H9 (cell line): ENCODE results near the gene ADAT3. TPM values are rescaled to one million over a fixed set of nuclear protein-coding genes. Genes with fewer than 3 reads are reported as not detected.
A peak's percentile ranks its signal among the peaks of the same experiment; 100 is the strongest.

ENCODE experiments used
- DNase-seq: peaks from one replicate; pipeline ENCODE4 v3.0.0-alpha.2; 2017
- H2AFZ ChIP-seq: one replicate; pipeline ENCODE4 v1.6.1; 2013; ENCODE audit warnings: mild to moderate bottlenecking, low read length, control low read depth, moderate library complexity
- H2AK5ac ChIP-seq: 2 replicates; pipeline ENCODE4 v1.6.1; 2013; ENCODE audit warnings: low read length, control low read depth, mixed read lengths; ENCODE audit not compliant: insufficient read length
- H2BK120ac ChIP-seq: one replicate; pipeline ENCODE4 v1.6.1; 2013; ENCODE audit warnings: low read depth, mild to moderate bottlenecking, low read length, control low read depth, inconsistent platforms; ENCODE audit not compliant: poor library complexity, severe bottlenecking
- H2BK12ac ChIP-seq: 2 replicates; pipeline ENCODE4 v1.6.1; 2013; ENCODE audit warnings: low read length, control low read depth, mixed read lengths, low read depth; ENCODE audit not compliant: insufficient read length
- H2BK15ac ChIP-seq: 2 replicates; pipeline ENCODE4 v1.6.1; 2013; ENCODE audit warnings: low read depth, low read length, control low read depth
- H2BK20ac ChIP-seq: one replicate; pipeline ENCODE4 v1.6.1; 2013; ENCODE audit warnings: low read depth, mild to moderate bottlenecking, low read length, control low read depth, inconsistent platforms; ENCODE audit not compliant: poor library complexity, severe bottlenecking
- H2BK5ac ChIP-seq: 2 replicates; pipeline ENCODE4 v1.6.1; 2013; ENCODE audit warnings: low read length, control low read depth, mixed read lengths; ENCODE audit not compliant: insufficient read length
- H3K14ac ChIP-seq: 2 replicates; pipeline ENCODE4 v1.6.1; 2013; ENCODE audit warnings: low read length, control low read depth; ENCODE audit not compliant: insufficient read depth
- H3K18ac ChIP-seq: 2 replicates; pipeline ENCODE4 v1.6.1; 2013; ENCODE audit warnings: low read depth, mild to moderate bottlenecking, mixed read lengths, low read length, control low read depth; ENCODE audit not compliant: insufficient read length
- H3K23ac ChIP-seq: 2 replicates; pipeline ENCODE4 v1.6.1; 2013; ENCODE audit warnings: low read length, control low read depth, mixed read lengths, low read depth; ENCODE audit not compliant: insufficient read length
- H3K23me2 ChIP-seq: 2 replicates; pipeline ENCODE4 v1.6.1; 2013; ENCODE audit warnings: low read depth, mild to moderate bottlenecking, mixed read lengths, low read length, control low read depth; ENCODE audit not compliant: insufficient read length, poor library complexity, severe bottlenecking
- H3K27ac ChIP-seq: 2 replicates; pipeline ENCODE4 v1.5.1; 2013; ENCODE audit warnings: low read length, control low read depth, mixed read lengths, low read depth; ENCODE audit not compliant: insufficient read length
- H3K27me3 ChIP-seq: 2 replicates; pipeline ENCODE4 v1.6.1; 2013; ENCODE audit warnings: low read length, control low read depth, inconsistent platforms; ENCODE audit not compliant: insufficient read depth
- H3K4ac ChIP-seq: 2 replicates; pipeline ENCODE4 v1.6.1; 2013; ENCODE audit warnings: low read depth, mild to moderate bottlenecking, control low read depth, inconsistent platforms, low read length, moderate library complexity
- H3K4me1 ChIP-seq: 2 replicates; pipeline ENCODE4 v1.6.1; 2013; ENCODE audit warnings: low read length, control low read depth, inconsistent platforms; ENCODE audit not compliant: insufficient read depth
- H3K4me2 ChIP-seq: 2 replicates; pipeline ENCODE4 v1.6.1; 2013; ENCODE audit warnings: low read length, control low read depth, mixed read lengths; ENCODE audit not compliant: insufficient read length, insufficient read depth
- H3K56ac ChIP-seq: 2 replicates; pipeline ENCODE4 v1.6.1; 2013; ENCODE audit warnings: low read depth, mild to moderate bottlenecking, mixed read lengths, low read length, control low read depth; ENCODE audit not compliant: insufficient read length
- H3K79me1 ChIP-seq: 2 replicates; pipeline ENCODE4 v1.6.1; 2013; ENCODE audit warnings: low read depth, mild to moderate bottlenecking, moderate library complexity, low read length, control low read depth, inconsistent platforms; ENCODE audit not compliant: insufficient read depth, poor library complexity, severe bottlenecking
- H3K79me2 ChIP-seq: 2 replicates; pipeline ENCODE4 v1.6.1; 2013; ENCODE audit warnings: low read length, control low read depth, inconsistent platforms; ENCODE audit not compliant: insufficient read depth
- H3K9ac ChIP-seq: 2 replicates; pipeline ENCODE4 v1.6.1; 2013; ENCODE audit warnings: low read length, control low read depth, mixed read lengths; ENCODE audit not compliant: insufficient read length; ENCODE audit errors: extremely low read depth
- H3K9me3 ChIP-seq: one replicate; pipeline ENCODE4 v1.6.1; 2013; ENCODE audit warnings: low read depth, low read length, inconsistent platforms; ENCODE audit not compliant: control insufficient read depth
- H3T11ph ChIP-seq: one replicate; pipeline ENCODE4 v1.6.1; 2013; ENCODE audit warnings: mild to moderate bottlenecking, low read length, control low read depth, inconsistent platforms
- H4K20me1 ChIP-seq: one replicate; pipeline ENCODE4 v1.6.1; 2013; ENCODE audit not compliant: control insufficient read depth, insufficient read length, insufficient read depth
- H4K5ac ChIP-seq: 2 replicates; pipeline ENCODE4 v1.6.1; 2013; ENCODE audit warnings: low read depth, mild to moderate bottlenecking, mixed read lengths, low read length, control low read depth; ENCODE audit not compliant: insufficient read length
- H4K8ac ChIP-seq: replicated peaks from 2 replicates; pipeline ENCODE4 v1.6.1; 2013; ENCODE audit warnings: low read length, control low read depth, mixed read lengths, low read depth; ENCODE audit not compliant: insufficient read length
- H4K91ac ChIP-seq: 2 replicates; pipeline ENCODE4 v1.6.1; 2013; ENCODE audit warnings: low read depth, mild to moderate bottlenecking, moderate library complexity, mixed read lengths, low read length, control low read depth; ENCODE audit not compliant: insufficient read length
- H3K27ac Mint-ChIP-seq, 3 experiments: 2 replicates in 2 of 3; 3 replicates in 1 of 3; pipeline ENCODE4 v1.8.0; 2020 to 2021; ENCODE audit warnings: mixed read lengths in 3 of 3, mild to moderate bottlenecking in 1 of 3, moderate library complexity in 1 of 3
- H3K27me3 Mint-ChIP-seq: 2 replicates; pipeline ENCODE4 v1.8.0; 2021; ENCODE audit warnings: low read depth, mild to moderate bottlenecking, moderate library complexity, mixed read lengths
- H3K36me3 Mint-ChIP-seq, 3 experiments: 2 replicates in 2 of 3; 3 replicates in 1 of 3; pipeline ENCODE4 v1.8.0; 2020 to 2021; ENCODE audit warnings: low read depth in 3 of 3, mixed read lengths in 3 of 3; ENCODE audit not compliant: insufficient read depth in 1 of 3
- H3K4me1 Mint-ChIP-seq, 2 experiments: 2 replicates each; pipeline ENCODE4 v1.8.0; 2020; ENCODE audit warnings: mixed read lengths in 2 of 2
- H3K4me3 Mint-ChIP-seq, 2 experiments: 2 replicates in 1 of 2; 3 replicates in 1 of 2; pipeline ENCODE4 v1.8.0; 2020 to 2021; ENCODE audit warnings: mild to moderate bottlenecking in 2 of 2, mixed read lengths in 2 of 2, moderate library complexity in 1 of 2
- H3K9me3 Mint-ChIP-seq, 2 experiments: 2 replicates in 1 of 2; 3 replicates in 1 of 2; pipeline ENCODE4 v1.8.0; 2020; ENCODE audit warnings: mild to moderate bottlenecking in 2 of 2, mixed read lengths in 2 of 2, moderate library complexity in 1 of 2
- CTCF ChIP-seq: fragments of 200-600 bp; sonication (generic); conservative IDR thresholded peaks from 3 replicates; pipeline ENCODE4 v1.8.0; 2021; ENCODE audit warnings: antibody characterized with exemption, mild to moderate bottlenecking
- WGBS: extraction: QIAGEN DNeasy Blood & Tissue Kit; methylation state at CpG from one replicate; pipeline ENCODE4 v1.1.7; 2013; ENCODE audit warnings: missing lambda C conversion rate, low lambda C conversion rate, mixed read lengths; ENCODE audit not compliant: insufficient read length; ENCODE audit errors: extremely low coverage; 5-methylcytosine and 5-hydroxymethylcytosine counted together
- total RNA-seq: library from RNA; stranded (reverse); gene quantifications from 2 replicates; pipeline ENCODE4 v1.2.1, GENCODE V29; 2021

Gene ADAT3
- total RNA-seq, 1 experiment from 2014 or later, result 12.2 TPM

- Histone ChIP-seq H3K4me2 (peak overlapping the region; percentile 74), H3K79me2 (peaks cover 12% of the 10 kb centered on the region; the same call in 1 of the 2 replicates), H4K20me1 (no peaks in the 10 kb centered on the region), H2AK5ac (no peak overlapping the region), H3K79me1 (peaks cover 23% of the 10 kb centered on the region), H3K23me2 (peaks cover 9% of the 10 kb centered on the region), H3K9me3 (no peaks in the 10 kb centered on the region), H2BK12ac (no peak overlapping the region), H3K27ac (no peak overlapping the region), H2BK120ac (no peak overlapping the region), H2BK15ac (no peak overlapping the region), H4K91ac (peak overlapping the region; percentile 63), H2BK5ac (no peak overlapping the region), H2BK20ac (no peak overlapping the region), H3K27me3 (no peaks in the 10 kb centered on the region), H3K23ac (no peak overlapping the region), H3K56ac (no peak overlapping the region), H4K5ac (no peak overlapping the region), H2AFZ (no peak overlapping the region), H3K18ac (no peak overlapping the region), H3K4ac (no peak overlapping the region), H3K4me1 (peaks cover 11% of the 10 kb centered on the region; the same call in 1 of the 2 replicates), H4K8ac (no peak overlapping the region), H3K9ac (peak overlapping the region; percentile 66), H3T11ph (no peak overlapping the region), H3K14ac (peak overlapping the region; percentile 51; the same call in 1 of the 2 replicates)
- DNase-seq, result no peak
- Mint-ChIP-seq H3K36me3 (0 out of 7 replicates have a peak, but pooled peaks cover 0 to 4% (median 0%) of the 10 kb centered on the region in 3 experiments), H3K27ac (peak overlapping the region in 1 of 3 experiments; percentile 65; a peak in 4 of 7 replicates), H3K4me1 (peaks cover 33 to 34% of the 10 kb centered on the region in 2 experiments), H3K9me3 (no peaks in the 10 kb centered on the region; a peak in 1 of 5 replicates), H3K27me3 (peaks cover 2% of the 10 kb centered on the region; the same call in 1 of the 2 replicates), H3K4me3 (peak overlapping the region; percentile 91 to 95)
- WGBS, result no CpG with 5 or more reads among the region's 11 CpGs
- TF ChIP-seq CTCF, result no peak
These were observed 20.9 kb upstream of the ADAT3 start for GRCh38 chr19:1884291-1884718.
